K562 (cell line): Measurements from ENCODE around the gene UCKL1. TPM values are rescaled to one million over a fixed set of nuclear protein-coding genes. Genes with fewer than 3 reads are reported as not detected.

Experiments
- ARID2 ChIP-seq: fragments of 450-650 bp; IDR thresholded peaks from 2 replicates; pipeline ENCODE4 v1.6.1; 2017; ENCODE audit warnings: antibody characterized with exemption, mild to moderate bottlenecking
- CC2D1A ChIP-seq: fragments of 450-650 bp; IDR thresholded peaks from 2 replicates; pipeline ENCODE4 v1.6.1; 2017; ENCODE audit warnings: mild to moderate bottlenecking
- ILF3 ChIP-seq: fragments of 450-650 bp; IDR thresholded peaks from 2 replicates; pipeline ENCODE4 v1.6.1; 2018; ENCODE audit warnings: antibody characterized with exemption, mild to moderate bottlenecking, moderate library complexity, borderline replicate concordance
- KHSRP ChIP-seq: fragments of 450-650 bp; IDR thresholded peaks from 2 replicates; pipeline ENCODE4 v1.6.1; 2017
- PML ChIP-seq: IDR thresholded peaks from 2 replicates; pipeline ENCODE4 v1.6.1; 2012; ENCODE audit warnings: low read length, inconsistent platforms
- TAF1 ChIP-seq: IDR thresholded peaks from 2 replicates; pipeline ENCODE4 v1.6.1; 2011; ENCODE audit warnings: mild to moderate bottlenecking, low read length, moderate library complexity; ENCODE audit not compliant: insufficient read depth, control insufficient read depth, severe bottlenecking; ENCODE audit errors: extremely low read depth
- XRCC5 ChIP-seq: fragments of 200-400 bp; formaldehyde crosslinking; IDR thresholded peaks from 2 replicates; pipeline ENCODE4 v1.6.1; 2017; ENCODE audit warnings: low read depth, mild to moderate bottlenecking, low read length
- ZBTB40 ChIP-seq, 2 experiments: fragments of 450-650 bp in 1 of 2; sonication (generic) in 1 of 2; formaldehyde crosslinking in 1 of 2; IDR thresholded peaks; 2 replicates each; pipeline versions ENCODE4 v1.7.1 to v1.9.0; 2016 to 2022; ENCODE audit warnings: inconsistent platforms in 1 of 2, mild to moderate bottlenecking in 1 of 2, missing genetic modification reagents in 1 of 2
- ZNF239 ChIP-seq: fragments of 250-450 bp; sonication (Bioruptor Pico); IDR thresholded peaks from 2 replicates; pipeline ENCODE4 v1.4.0; 2020; ENCODE audit warnings: mild to moderate bottlenecking
- polyA plus RNA-seq, 8 experiments: library from polyadenylated mRNA; depleted of rRNA in 4 of 8; stranded (reverse) in 5 of 8; unstranded in 3 of 8; fragments of >200 nt; fragmentation: Nextera tagmentation in 2 of 8; fragmentation: Illumina TruSeq in 1 of 8; extraction: Ambion mirVana in 2 of 8; extraction: Trizol in 1 of 8; gene quantifications; 2 replicates each; pipeline versions ENCODE4 v1.2.1 to v1.2.3, GENCODE V29; 2011 to 2014; ENCODE audit warnings: inconsistent platforms in 1 of 8, missing spikeins in 1 of 8
- total RNA-seq, 7 experiments: library from RNA; depleted of rRNA in 6 of 7; stranded (reverse); fragments of >200 nt in 6 of 7; fragmentation: Illumina TruSeq in 2 of 7; extraction: Trizol in 2 of 7; gene quantifications; 2 replicates each; pipeline versions ENCODE4 v1.2.1 to v1.2.3, GENCODE V29; 2011 to 2021; ENCODE audit warnings: low replicate concordance in 1 of 7
- TF ChIP-seq, protein P1 (sequence below): fragments of 450-650 bp; IDR thresholded peaks from 2 replicates; pipeline ENCODE4 v1.6.1; 2016; ENCODE audit warnings: low read depth, mild to moderate bottlenecking, moderate library complexity
- TF ChIP-seq, protein P2 (sequence below): fragments of 250-450 bp; sonication (Bioruptor Pico); IDR thresholded peaks from 2 replicates; pipeline ENCODE4 v1.5.0; 2022; ENCODE audit warnings: mild to moderate bottlenecking
- TF ChIP-seq, protein P3 (sequence below), 2 experiments: IDR thresholded peaks; 2 replicates each; pipeline ENCODE4 v1.6.1; 2012; ENCODE audit warnings: improper control_type of control experiment in 2 of 2, low read depth in 2 of 2, low read length in 2 of 2, borderline replicate concordance in 1 of 2

The UCKL1 gene
- total and polyA plus RNA-seq, 9 of the 15 experiments (the other 6 are each of a cell fraction or from before 2014, with no cell fraction given), result 3.1 to 52.8 (median 24.2) TPM

DNA sequence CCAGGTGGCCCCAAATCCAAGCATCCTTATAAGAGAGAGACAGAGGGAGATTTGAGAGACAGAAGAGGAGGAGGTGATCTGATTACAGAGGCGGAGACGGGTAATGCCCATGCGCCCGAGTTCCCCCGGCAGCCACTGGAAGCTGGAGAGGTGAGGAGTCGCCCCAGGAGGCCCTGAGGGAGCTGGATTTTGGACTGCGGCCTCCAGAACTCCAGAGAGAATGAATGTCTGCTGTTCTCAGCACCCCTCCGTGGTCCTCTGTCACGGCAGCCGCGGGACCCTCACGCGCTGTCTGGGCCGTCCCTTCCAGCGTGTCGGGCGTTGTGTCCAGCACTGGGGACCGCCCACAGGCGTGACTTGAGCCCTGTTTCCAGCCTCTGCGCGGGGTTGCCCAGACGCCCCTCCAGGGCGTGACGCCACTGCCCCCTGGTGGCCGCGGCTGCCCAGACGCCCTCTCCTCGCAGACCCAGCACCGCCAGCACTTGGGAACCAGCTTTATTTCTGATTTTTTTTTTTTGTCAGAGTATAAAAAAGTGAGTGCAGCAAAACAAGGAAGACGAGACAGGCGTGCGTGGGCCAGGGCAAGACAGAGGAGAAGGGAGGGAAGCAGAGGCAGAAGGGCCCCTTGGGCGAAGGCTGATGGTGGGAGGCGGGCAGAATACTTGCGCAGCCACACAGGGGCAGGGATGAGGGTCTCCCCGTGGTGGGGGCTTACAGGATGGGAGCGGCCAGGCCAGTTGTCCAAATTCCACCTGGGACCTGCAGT is 17.6 kb upstream of the UCKL1 start (continued):
- TF ChIP-seq, protein P1, sequence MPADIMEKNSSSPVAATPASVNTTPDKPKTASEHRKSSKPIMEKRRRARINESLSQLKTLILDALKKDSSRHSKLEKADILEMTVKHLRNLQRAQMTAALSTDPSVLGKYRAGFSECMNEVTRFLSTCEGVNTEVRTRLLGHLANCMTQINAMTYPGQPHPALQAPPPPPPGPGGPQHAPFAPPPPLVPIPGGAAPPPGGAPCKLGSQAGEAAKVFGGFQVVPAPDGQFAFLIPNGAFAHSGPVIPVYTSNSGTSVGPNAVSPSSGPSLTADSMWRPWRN, result no peak
- peak; percentile 76; the same call in 1 of the 2 replicates for TF ChIP-seq XRCC5
- no peak for TF ChIP-seq TAF1
- no peak for TF ChIP-seq CC2D1A
- TF ChIP-seq, protein P2, sequence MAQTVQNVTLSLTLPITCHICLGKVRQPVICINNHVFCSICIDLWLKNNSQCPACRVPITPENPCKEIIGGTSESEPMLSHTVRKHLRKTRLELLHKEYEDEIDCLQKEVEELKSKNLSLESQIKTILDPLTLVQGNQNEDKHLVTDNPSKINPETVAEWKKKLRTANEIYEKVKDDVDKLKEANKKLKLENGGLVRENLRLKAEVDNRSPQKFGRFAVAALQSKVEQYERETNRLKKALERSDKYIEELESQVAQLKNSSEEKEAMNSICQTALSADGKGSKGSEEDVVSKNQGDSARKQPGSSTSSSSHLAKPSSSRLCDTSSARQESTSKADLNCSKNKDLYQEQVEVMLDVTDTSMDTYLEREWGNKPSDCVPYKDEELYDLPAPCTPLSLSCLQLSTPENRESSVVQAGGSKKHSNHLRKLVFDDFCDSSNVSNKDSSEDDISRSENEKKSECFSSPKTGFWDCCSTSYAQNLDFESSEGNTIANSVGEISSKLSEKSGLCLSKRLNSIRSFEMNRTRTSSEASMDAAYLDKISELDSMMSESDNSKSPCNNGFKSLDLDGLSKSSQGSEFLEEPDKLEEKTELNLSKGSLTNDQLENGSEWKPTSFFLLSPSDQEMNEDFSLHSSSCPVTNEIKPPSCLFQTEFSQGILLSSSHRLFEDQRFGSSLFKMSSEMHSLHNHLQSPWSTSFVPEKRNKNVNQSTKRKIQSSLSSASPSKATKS, result no peak
- TF ChIP-seq ARID2, result peak; percentile 51; the same call in 1 of the 2 replicates
- TF ChIP-seq ZBTB40 (IDR thresholded peaks at IDR 0.05), result no peak
- TF ChIP-seq ZBTB40 (CRISPR knock-in tag; IDR thresholded peaks at IDR 0.05), result no peak
- TF ChIP-seq, protein P3, sequence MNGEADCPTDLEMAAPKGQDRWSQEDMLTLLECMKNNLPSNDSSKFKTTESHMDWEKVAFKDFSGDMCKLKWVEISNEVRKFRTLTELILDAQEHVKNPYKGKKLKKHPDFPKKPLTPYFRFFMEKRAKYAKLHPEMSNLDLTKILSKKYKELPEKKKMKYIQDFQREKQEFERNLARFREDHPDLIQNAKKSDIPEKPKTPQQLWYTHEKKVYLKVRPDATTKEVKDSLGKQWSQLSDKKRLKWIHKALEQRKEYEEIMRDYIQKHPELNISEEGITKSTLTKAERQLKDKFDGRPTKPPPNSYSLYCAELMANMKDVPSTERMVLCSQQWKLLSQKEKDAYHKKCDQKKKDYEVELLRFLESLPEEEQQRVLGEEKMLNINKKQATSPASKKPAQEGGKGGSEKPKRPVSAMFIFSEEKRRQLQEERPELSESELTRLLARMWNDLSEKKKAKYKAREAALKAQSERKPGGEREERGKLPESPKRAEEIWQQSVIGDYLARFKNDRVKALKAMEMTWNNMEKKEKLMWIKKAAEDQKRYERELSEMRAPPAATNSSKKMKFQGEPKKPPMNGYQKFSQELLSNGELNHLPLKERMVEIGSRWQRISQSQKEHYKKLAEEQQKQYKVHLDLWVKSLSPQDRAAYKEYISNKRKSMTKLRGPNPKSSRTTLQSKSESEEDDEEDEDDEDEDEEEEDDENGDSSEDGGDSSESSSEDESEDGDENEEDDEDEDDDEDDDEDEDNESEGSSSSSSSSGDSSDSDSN (IDR thresholded peaks at IDR 0.05; ENCODE audit: borderline replicate concordance in 1 of 2, low read depth in 2 of 2, low read length in 2 of 2), result no peak
- TF ChIP-seq KHSRP, result no peak
- TF ChIP-seq ILF3, result no peak
- no peak for TF ChIP-seq ZNF239 (CRISPR knock-in tag)
- no peak for TF ChIP-seq PML
